ENCODE data around the gene DNASE1L2. TPM values are rescaled to one million over a fixed set of nuclear protein-coding genes. Genes with fewer than 3 reads are reported as not detected.
A peak's percentile ranks its signal among the peaks of the same experiment; 100 is the strongest.

DNASE1L2 gene
- total and polyA plus RNA-seq, 10 of the 15 experiments (the other 5 are each of a cell fraction or from before 2014, with no cell fraction given), result 0.06 to 1.5 (median 0.29) TPM

- no peak for TF ChIP-seq ATF2 (IDR thresholded peaks at IDR 0.05; ENCODE audit: low read length)
- TF ChIP-seq IRF3 (IDR thresholded peaks at IDR 0.05), result peak; percentile 52
- 0 out of 2 replicates have a peak, but pooled peaks have one; percentile 6 for TF ChIP-seq PKNOX1 (IDR thresholded peaks at IDR 0.05)
- TF ChIP-seq MEF2A (IDR thresholded peaks at IDR 0.05; ENCODE audit: insufficient read depth, low read depth, low read length), result no peak
- TF ChIP-seq SRF (IDR thresholded peaks at IDR 0.05; ENCODE audit: low read depth in 2 of 2, low read length in 2 of 2), result peak in 1 of 2 experiments; percentile 86; a peak in 2 of 4 replicates
- TF ChIP-seq BRCA1 (IDR thresholded peaks at IDR 0.05; ENCODE audit: low read depth, low read length), result peak; percentile 36; the same call in 1 of the 2 replicates
- peak; percentile 67 for TF ChIP-seq MLLT1 (IDR thresholded peaks at IDR 0.05)
- TF ChIP-seq PAX8 (IDR thresholded peaks at IDR 0.05), result no peak
- peak; percentile 71 for TF ChIP-seq POU2F2 (IDR thresholded peaks at IDR 0.05; ENCODE audit: borderline replicate concordance, low read depth, low read length)
- peak; percentile 99 for TF ChIP-seq RELB (IDR thresholded peaks at IDR 0.05; ENCODE audit: low read depth)
- TF ChIP-seq E4F1 (IDR thresholded peaks at IDR 0.05; ENCODE audit: borderline replicate concordance, partially characterized antibody), result peak; percentile 89
- TF ChIP-seq DPF2 (IDR thresholded peaks at IDR 0.05), result peak; percentile 37; the same call in 1 of the 2 replicates
- peak; percentile 87 for TF ChIP-seq YY1 (IDR thresholded peaks at IDR 0.05; ENCODE audit: low read depth, low read length)
- TF ChIP-seq SREBF2 (IDR thresholded peaks at IDR 0.05; ENCODE audit: low read length), result no peak
- TF ChIP-seq NR2C2 (IDR thresholded peaks at IDR 0.05; ENCODE audit: borderline replicate concordance, control insufficient read depth, insufficient read length, low read depth), result no peak
- TF ChIP-seq ZNF622 (IDR thresholded peaks at IDR 0.05), result no peak
- TF ChIP-seq ATF3 (IDR thresholded peaks at IDR 0.05; ENCODE audit: borderline replicate concordance, extremely low read depth, low read depth, low read length), result peak; percentile 81; the same call in 1 of the 2 replicates
- TF ChIP-seq TCF12 (IDR thresholded peaks at IDR 0.05; ENCODE audit: low read depth, low read length), result peak; percentile 18; the same call in 1 of the 2 replicates
- TF ChIP-seq RCOR1 (conservative IDR thresholded peaks at IDR 0.05; ENCODE audit: low read depth, low read length), result no peak
- no peak for TF ChIP-seq ZNF384 (IDR thresholded peaks at IDR 0.05; ENCODE audit: borderline replicate concordance, low read depth, low read length)
Observed at GRCh38 chr16:2267913-2268666, 31.8 kb downstream of the DNASE1L2 start, which contains the start of gene RNPS1 (continued).

Measured in GM12878 (cell line).